Erythroblast (primary cell): Measurements from ENCODE around the gene RPS15.

Source experiments
- GATA1 ChIP-seq: IDR thresholded peaks from 2 replicates; pipeline ENCODE4 v1.6.1; 2011; ENCODE audit warnings: low read depth, mild to moderate bottlenecking, control low read depth, low read length, moderate library complexity
- POLR2A ChIP-seq: IDR thresholded peaks from 2 replicates; pipeline ENCODE4 v1.6.1; 2011; ENCODE audit warnings: mild to moderate bottlenecking, low read length

DNA sequence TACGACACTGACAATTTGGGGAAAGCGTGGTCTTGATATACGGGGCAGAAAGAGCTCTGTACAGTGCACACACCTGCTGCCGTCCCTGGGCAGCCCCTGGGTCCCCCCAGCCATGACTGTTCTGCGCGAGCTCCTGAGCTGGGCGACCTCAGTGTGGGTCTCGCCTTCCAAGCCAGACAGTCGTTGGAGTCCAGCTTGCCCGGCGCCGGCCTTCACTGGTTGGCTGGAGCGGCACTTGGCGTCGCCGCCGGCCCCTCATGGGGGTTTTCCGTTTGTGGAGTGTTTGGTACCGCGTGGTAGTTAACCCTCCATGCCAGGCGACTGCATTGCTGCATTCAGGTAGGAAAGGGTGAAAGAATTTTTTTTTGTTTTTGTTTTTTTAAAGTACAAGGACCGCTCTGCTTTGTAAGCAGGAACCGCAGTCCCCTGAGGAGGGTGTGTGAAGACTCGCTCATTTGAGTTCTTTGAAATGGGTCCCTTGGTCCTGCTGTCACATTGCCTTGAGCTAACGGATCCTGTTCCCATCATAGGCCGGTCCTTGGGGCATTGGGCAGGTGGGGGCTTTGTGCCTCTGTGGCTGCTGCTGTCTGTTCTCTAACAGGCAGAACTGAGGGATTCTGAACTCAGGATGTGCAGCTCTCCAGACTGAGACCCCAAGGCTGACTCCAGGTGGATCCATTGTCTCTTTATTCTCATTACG, 10.8 kb upstream of the RPS15 start:
- TF ChIP-seq POLR2A (no peak), GATA1 (no peak)
